ENCODE data around the gene SIAE.

The SIAE gene

DNA sequence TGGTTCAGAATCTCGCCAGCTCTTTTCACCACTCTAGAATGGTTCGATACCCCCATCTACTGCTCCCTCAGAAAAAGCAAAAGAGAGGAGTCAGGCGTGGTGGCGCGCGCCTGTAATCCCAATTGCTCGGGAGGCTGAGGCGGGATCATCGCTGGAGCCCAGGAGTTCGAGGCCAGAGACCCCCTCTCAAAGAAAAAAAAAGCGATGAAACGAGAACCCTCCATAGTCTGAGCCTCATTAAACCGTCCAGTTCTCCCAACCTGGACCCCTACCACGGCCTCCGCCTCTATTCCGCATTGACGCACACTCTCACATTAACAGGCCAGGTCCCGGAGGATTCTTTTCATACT is 604 bp upstream of the SIAE start:
- Mint-ChIP-seq H3K36me3 (ENCODE audit: low read depth) (no peaks in the 10 kb centered on the region), H3K4me3 (peak overlapping the region; percentile 91 to 96 (median 94)), H3K4me1 (peaks cover 10% of the 10 kb centered on the region), H3K27me3 (ENCODE audit: low read depth) (peaks cover 12% of the 10 kb centered on the region), H3K9me3 (no peaks in the 10 kb centered on the region), H3K27ac (peak overlapping the region; percentile 74 to 94 (median 93))
- no peak for TF ChIP-seq CTCF (IDR thresholded peaks at IDR 0.05; ENCODE audit: unreplicated experiment in 3 of 3)

DNA sequence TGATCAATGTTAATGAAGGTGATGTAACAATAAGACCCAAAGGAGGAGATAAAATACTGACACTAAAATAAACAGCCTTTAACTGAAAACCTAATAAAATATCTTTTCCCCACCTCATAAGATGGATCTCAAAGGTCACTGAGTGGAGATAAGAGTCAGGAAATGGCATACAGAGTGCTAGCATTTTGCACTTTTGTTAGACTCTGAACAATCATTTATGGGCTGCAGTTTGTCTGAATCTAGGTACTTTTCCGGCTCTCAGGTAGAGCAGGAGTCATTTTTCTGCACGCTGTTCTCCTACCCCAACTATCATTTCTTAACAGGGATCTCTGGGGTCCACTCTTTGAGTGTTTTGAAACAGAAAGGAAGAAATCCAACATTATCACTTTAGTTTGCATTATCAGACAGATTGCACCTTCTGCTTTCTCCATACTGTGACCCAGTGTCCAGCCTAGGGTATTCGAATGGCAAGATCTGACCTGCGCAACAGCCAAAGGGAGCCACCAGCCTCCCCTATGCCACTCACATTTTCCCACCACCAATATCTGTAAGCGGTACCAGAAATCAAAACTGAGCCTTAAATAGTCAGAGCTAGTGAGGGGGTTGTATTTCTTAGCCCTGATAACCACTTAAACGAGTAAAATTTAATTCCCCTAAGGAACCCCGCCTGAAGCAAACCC is 863 bp downstream of the SIAE start:
- Mint-ChIP-seq H3K9me3 (no peaks in the 10 kb centered on the region), H3K27me3 (ENCODE audit: low read depth) (peaks cover 12% of the 10 kb centered on the region), H3K4me1 (peaks cover 10% of the 10 kb centered on the region), H3K27ac (peak overlapping the region in 2 of 3 experiments; percentile 52 to 61), H3K36me3 (ENCODE audit: low read depth) (no peaks in the 10 kb centered on the region), H3K4me3 (peak overlapping the region; percentile 91 to 96 (median 94))
- no peak for TF ChIP-seq CTCF (IDR thresholded peaks at IDR 0.05; ENCODE audit: unreplicated experiment in 3 of 3)

- Mint-ChIP-seq H3K9me3 (no peaks in the 10 kb centered on the region), H3K27ac (no peak overlapping the region), H3K36me3 (ENCODE audit: low read depth) (peaks cover 4% of the 10 kb centered on the region), H3K4me3 (peak overlapping the region; percentile 34 to 63 (median 55)), H3K27me3 (ENCODE audit: low read depth) (peaks cover 12% of the 10 kb centered on the region), H3K4me1 (peaks cover 10% of the 10 kb centered on the region)
- TF ChIP-seq CTCF (IDR thresholded peaks at IDR 0.05; ENCODE audit: unreplicated experiment in 3 of 3) = no peak
Observed at GRCh38 chr11:124670732-124671131, 2.8 kb downstream of the SIAE start.

DNA sequence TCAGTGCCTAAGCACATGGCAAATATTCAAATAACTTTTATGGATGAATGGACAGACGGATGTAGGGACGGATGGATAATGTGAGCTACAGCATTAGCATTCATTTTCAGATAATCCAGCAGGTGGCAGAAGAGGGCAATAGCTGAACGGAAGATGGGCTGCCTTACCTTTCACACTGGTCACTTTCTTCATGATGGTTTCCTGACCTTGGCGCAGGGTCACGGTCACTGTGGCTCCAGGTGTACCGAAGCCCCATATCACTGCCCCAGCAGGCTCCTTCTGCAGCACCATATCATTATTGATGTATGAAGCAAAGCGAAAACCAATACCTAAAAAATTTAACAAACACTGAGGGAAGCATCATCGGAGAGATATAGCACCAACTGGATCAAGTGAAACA is 4.3 kb downstream of the SIAE start:
- peak; percentile 73 to 90 (median 77) for TF ChIP-seq CTCF (IDR thresholded peaks at IDR 0.05; ENCODE audit: unreplicated experiment in 3 of 3)
- H3K9me3 Mint-ChIP-seq = no peaks in the 10 kb centered on the region
- no peak overlapping the region for H3K4me3 Mint-ChIP-seq
- H3K36me3 Mint-ChIP-seq (ENCODE audit: low read depth) = peaks cover 4% of the 10 kb centered on the region
- peaks cover 8% of the 10 kb centered on the region for H3K4me1 Mint-ChIP-seq
- H3K27ac Mint-ChIP-seq = no peak overlapping the region
- H3K27me3 Mint-ChIP-seq (ENCODE audit: low read depth) = peaks cover 12% of the 10 kb centered on the region

- Mint-ChIP-seq H3K9me3 (no peaks in the 10 kb centered on the region), H3K27ac (no peak overlapping the region), H3K36me3 (ENCODE audit: low read depth) (peaks cover 4% of the 10 kb centered on the region), H3K4me3 (no peak overlapping the region), H3K4me1 (peaks cover under 1% of the 10 kb centered on the region), H3K27me3 (ENCODE audit: low read depth) (peaks cover 6% of the 10 kb centered on the region)
- TF ChIP-seq CTCF (IDR thresholded peaks at IDR 0.05; ENCODE audit: unreplicated experiment in 3 of 3) = no peak
Observed at GRCh38 chr11:124667601-124668000, 5.9 kb downstream of the SIAE start.

- TF ChIP-seq CTCF (IDR thresholded peaks at IDR 0.05; ENCODE audit: unreplicated experiment in 3 of 3) = no peak
- Mint-ChIP-seq H3K27me3 (ENCODE audit: low read depth) (peaks cover 4% of the 10 kb centered on the region), H3K27ac (no peak overlapping the region), H3K9me3 (no peaks in the 10 kb centered on the region), H3K4me3 (no peak overlapping the region), H3K4me1 (no peaks in the 10 kb centered on the region), H3K36me3 (ENCODE audit: low read depth) (peaks cover 7% of the 10 kb centered on the region)
Observed at GRCh38 chr11:124663861-124664260, 9.7 kb downstream of the SIAE start.

Measured in nephron (organoid).